ENCODE results near the gene CHMP1A. TPM values are rescaled to one million over a fixed set of nuclear protein-coding genes. Genes with fewer than 3 reads are reported as not detected.

The CHMP1A gene
- total RNA-seq, 2 experiments from 2014 or later = 51.1 to 56.9 TPM

- intact Hi-C loops (cut with micrococcal nuclease) = no loop called here
- CTCF ChIA-PET = no interaction called here
- no peak for TF ChIP-seq CTCF (IDR thresholded peaks at IDR 0.05)
- no peak for ATAC-seq
- POLR2A ChIA-PET = interaction anchor here (1.0 kb wide), 1 partner anchor 19 kb away, joined by 3 read pairs; no protein-coding TSS in a partner anchor
- H3K27me3 Mint-ChIP-seq = no peaks in the 10 kb centered on the region
- no peak overlapping the region for H3K27ac Mint-ChIP-seq
- H3K36me3 Mint-ChIP-seq (ENCODE audit: low read depth) = no peaks in the 10 kb centered on the region
- peaks cover 13% of the 10 kb centered on the region for H3K4me1 Mint-ChIP-seq (ENCODE audit: low read depth)
- no peak for DNase-seq
- H3K4me3 Mint-ChIP-seq = no peak overlapping the region
- peaks cover 6% of the 10 kb centered on the region for H3K9me3 Mint-ChIP-seq
Measured at GRCh38 chr16:89612415-89613166, 44.9 kb downstream of the CHMP1A start.

- H3K4me3 Mint-ChIP-seq = no peak overlapping the region
- DNase-seq (no peak), ATAC-seq (no peak)
- no peak overlapping the region for H3K27ac Mint-ChIP-seq
- CTCF ChIA-PET = interaction anchor here (1.1 kb wide), 1 partner anchor 57 kb away, joined by 4 read pairs; no protein-coding TSS in a partner anchor
- TF ChIP-seq CTCF (IDR thresholded peaks at IDR 0.05) = no peak
- intact Hi-C loops (cut with micrococcal nuclease) = no loop called here
- H3K27me3 Mint-ChIP-seq = no peaks in the 10 kb centered on the region
- H3K4me1 Mint-ChIP-seq (ENCODE audit: low read depth) = no peaks in the 10 kb centered on the region
- no peaks in the 10 kb centered on the region for H3K36me3 Mint-ChIP-seq (ENCODE audit: low read depth)
- POLR2A ChIA-PET = no interaction called here
- H3K9me3 Mint-ChIP-seq = no peaks in the 10 kb centered on the region
Measured at GRCh38 chr16:89610108-89610453, 47.4 kb downstream of the CHMP1A start.

GRCh38 chr16:89607937-89608740 lies 49.4 kb downstream of the CHMP1A start:
- Mint-ChIP-seq H3K36me3 (ENCODE audit: low read depth) (no peaks in the 10 kb centered on the region), H3K27me3 (no peaks in the 10 kb centered on the region), H3K4me1 (ENCODE audit: low read depth) (peaks cover under 1% of the 10 kb centered on the region), H3K27ac (no peak overlapping the region), H3K9me3 (no peaks in the 10 kb centered on the region), H3K4me3 (no peak overlapping the region)
- intact Hi-C loops (cut with micrococcal nuclease) = no loop called here
- no peak for ATAC-seq
- no peak for DNase-seq
- POLR2A ChIA-PET = no interaction called here
- CTCF ChIA-PET = interaction anchor here (1.4 kb wide), 1 partner anchor 9 kb away, joined by 3 read pairs; no protein-coding TSS in a partner anchor
- no peak for TF ChIP-seq CTCF (IDR thresholded peaks at IDR 0.05)

GRCh38 chr16:89607453-89607852 lies 50.1 kb downstream of the CHMP1A start:
- no peak for TF ChIP-seq CTCF (IDR thresholded peaks at IDR 0.05)
- ChIA-PET CTCF (interaction anchor here (1.4 kb wide), 1 partner anchor 10 kb away, joined by 3 read pairs; no protein-coding TSS in a partner anchor), POLR2A (interaction anchor here (0.7 kb wide), 1 partner anchor 17 kb away, joined by 3 read pairs; no protein-coding TSS in a partner anchor)
- intact Hi-C loops (cut with micrococcal nuclease) = no loop called here
- DNase-seq (no peak), ATAC-seq (no peak)
- Mint-ChIP-seq H3K4me3 (no peak overlapping the region), H3K36me3 (ENCODE audit: low read depth) (no peaks in the 10 kb centered on the region), H3K27me3 (no peaks in the 10 kb centered on the region), H3K9me3 (no peaks in the 10 kb centered on the region), H3K27ac (no peak overlapping the region), H3K4me1 (ENCODE audit: low read depth) (peaks cover 8% of the 10 kb centered on the region)

- DNase-seq = no peak
- ChIA-PET POLR2A (no interaction called here), CTCF (no interaction called here)
- no peak overlapping the region for H3K4me3 Mint-ChIP-seq
- no peak for ATAC-seq
- H3K27ac Mint-ChIP-seq = no peak overlapping the region
- peaks cover 12% of the 10 kb centered on the region for H3K4me1 Mint-ChIP-seq (ENCODE audit: low read depth)
- no peaks in the 10 kb centered on the region for H3K27me3 Mint-ChIP-seq
- intact Hi-C loops (cut with micrococcal nuclease) = no loop called here
- H3K9me3 Mint-ChIP-seq = no peaks in the 10 kb centered on the region
- H3K36me3 Mint-ChIP-seq (ENCODE audit: low read depth) = no peaks in the 10 kb centered on the region
- no peak for TF ChIP-seq CTCF (IDR thresholded peaks at IDR 0.05)
Measured at GRCh38 chr16:89606006-89606405, 51.5 kb downstream of the CHMP1A start.

Measured in activated CD8-positive, alpha-beta T cell treated with anti-CD3 and anti-CD28 coated beads for 36 hours (primary cell).